H1 (cell line): ENCODE data around the gene SOX6. TPM values are rescaled to one million over a fixed set of nuclear protein-coding genes. Genes with fewer than 3 reads are reported as not detected.

ENCODE experiments used
- CTCF ChIA-PET: fragments of 300-600 bp; sonication (Branson Sonifier 250); formaldehyde crosslinking; loops from one replicate; lab custom pipeline; 2021; ENCODE audit not compliant: partially characterized antibody; lab: Charles Lee
- POLR2A ChIA-PET: fragments of 300-600 bp; sonication (Branson Sonifier 250); formaldehyde crosslinking; loops from one replicate; lab custom pipeline; 2021; ENCODE audit warnings: inconsistent platforms; ENCODE audit not compliant: partially characterized antibody; lab: Charles Lee
- DNase-seq, 2 experiments: peaks; one replicate each; pipeline versions ENCODE4 v3.0.0 to v3.0.0-alpha.2; 2010 to 2022; ENCODE audit warnings: low spot score in 2 of 2, low read depth in 1 of 2, mixed read lengths in 1 of 2
- FAIRE-seq: peaks from 2 replicates; lab custom pipeline; 2011; peaks lifted over from hg19 to GRCh38; lab: Jason Lieb, UNC
- H2AFZ ChIP-seq: 2 replicates; pipeline ENCODE4 v1.8.1; 2012; ENCODE audit warnings: low read length, inconsistent platforms
- H2AK5ac ChIP-seq: 2 replicates; pipeline ENCODE4 v1.6.1; 2013; ENCODE audit warnings: low read depth, low read length
- H2BK120ac ChIP-seq: replicated peaks from 2 replicates; pipeline ENCODE3; 2013; ENCODE audit warnings: low read depth, low read length, inconsistent platforms
- H2BK12ac ChIP-seq: 2 replicates; pipeline ENCODE4 v1.6.1; 2013; ENCODE audit warnings: low read depth, low read length
- H2BK15ac ChIP-seq: 2 replicates; pipeline ENCODE4 v1.6.1; 2013; ENCODE audit warnings: low read length
- H2BK20ac ChIP-seq: 2 replicates; pipeline ENCODE4 v1.6.1; 2013; ENCODE audit warnings: low read length
- H2BK5ac ChIP-seq: 2 replicates; pipeline ENCODE4 v1.6.1; 2013; ENCODE audit warnings: low read depth, low read length
- H3K14ac ChIP-seq: 2 replicates; pipeline ENCODE4 v1.6.1; 2013; ENCODE audit warnings: inconsistent platforms; ENCODE audit not compliant: insufficient read length
- H3K18ac ChIP-seq: 2 replicates; pipeline ENCODE4 v1.6.1; 2013; ENCODE audit warnings: low read length; ENCODE audit errors: extremely low read depth
- H3K23ac ChIP-seq: 2 replicates; pipeline ENCODE4 v1.6.1; 2013; ENCODE audit warnings: inconsistent platforms; ENCODE audit not compliant: insufficient read length
- H3K23me2 ChIP-seq: 2 replicates; pipeline ENCODE4 v1.6.1; 2013; ENCODE audit warnings: low read depth, low read length
- H3K27ac ChIP-seq: 2 replicates; pipeline ENCODE4 v1.6.1; 2011; ENCODE audit warnings: low read depth, low read length, inconsistent platforms
- H3K27me3 ChIP-seq, 4 experiments: replicated peaks in 1 of 4; 1 replicate in 1 of 4; 2 replicates in 3 of 4; pipeline versions ENCODE4 v1.6.1 to v1.8.1; 2011 to 2013; ENCODE audit warnings: low read length in 3 of 4, mild to moderate bottlenecking in 3 of 4, inconsistent platforms in 2 of 4, mixed read lengths in 2 of 4, moderate library complexity in 1 of 4; ENCODE audit not compliant: control insufficient read depth in 3 of 4, insufficient read depth in 3 of 4; ENCODE audit errors: extremely low read depth in 1 of 4
- H3K36me3 ChIP-seq, 4 experiments: 2 replicates each; pipeline versions ENCODE4 v1.6.1 to v1.8.1; 2011 to 2013; ENCODE audit warnings: mild to moderate bottlenecking in 4 of 4, low read length in 3 of 4, moderate library complexity in 2 of 4, control low read depth in 1 of 4, inconsistent platforms in 1 of 4; ENCODE audit not compliant: insufficient read depth in 4 of 4, control insufficient read depth in 2 of 4
- H3K4ac ChIP-seq: replicated peaks from 2 replicates; pipeline ENCODE3; 2013; ENCODE audit warnings: low read length, low read depth, mixed read lengths, inconsistent platforms; ENCODE audit not compliant: insufficient read length
- H3K4me1 ChIP-seq, 4 experiments: replicated peaks in 1 of 4; 1 replicate in 1 of 4; 2 replicates in 3 of 4; pipeline versions ENCODE4 v1.6.1 to v1.8.1; 2011 to 2013; ENCODE audit warnings: low read length in 3 of 4, inconsistent platforms in 2 of 4, mixed read lengths in 1 of 4; ENCODE audit not compliant: insufficient read depth in 4 of 4, control insufficient read depth in 3 of 4
- H3K4me2 ChIP-seq, 2 experiments: 2 replicates each; pipeline versions ENCODE4 v1.6.1 to v1.8.1; 2011 to 2013; ENCODE audit warnings: low read depth in 2 of 2, low read length in 2 of 2, control low read depth in 1 of 2, inconsistent platforms in 1 of 2, mild to moderate bottlenecking in 1 of 2; ENCODE audit not compliant: insufficient read depth in 1 of 2
- H3K4me3 ChIP-seq, 4 experiments: fragments of 200-600, 300-600 bp in 1 of 4; sonication (generic), shearing (Covaris generic), sonication (Bioruptor Twin) in 1 of 4; 2 replicates each; pipeline versions ENCODE4 v1.5.1 to v1.8.1; 2011 to 2016; ENCODE audit warnings: low read length in 4 of 4, low read depth in 3 of 4, control low read depth in 2 of 4, inconsistent platforms in 2 of 4, mild to moderate bottlenecking in 2 of 4, mixed read lengths in 1 of 4, moderate library complexity in 1 of 4; ENCODE audit not compliant: insufficient read depth in 2 of 4; ENCODE audit errors: extremely low read depth in 1 of 4
- H3K56ac ChIP-seq: replicated peaks from 2 replicates; pipeline ENCODE3; 2013; ENCODE audit warnings: low read depth, mild to moderate bottlenecking, mixed read lengths, low read length, inconsistent platforms; ENCODE audit not compliant: insufficient read length
- H3K79me1 ChIP-seq: 2 replicates; pipeline ENCODE4 v1.6.1; 2013; ENCODE audit warnings: low read depth, low read length, control low read depth
- H3K79me2 ChIP-seq, 2 experiments: 2 replicates each; pipeline versions ENCODE4 v1.6.1 to v1.8.1; 2012 to 2013; ENCODE audit warnings: low read length in 2 of 2, mild to moderate bottlenecking in 2 of 2, inconsistent platforms in 1 of 2; ENCODE audit not compliant: insufficient read depth in 2 of 2, control insufficient read depth in 1 of 2
- H3K9ac ChIP-seq, 4 experiments: replicated peaks in 1 of 4; 1 replicate in 1 of 4; 2 replicates in 3 of 4; pipeline versions ENCODE4 v1.6.1 to v1.8.1; 2011 to 2013; ENCODE audit warnings: low read depth in 3 of 4, low read length in 3 of 4, control low read depth in 2 of 4, mild to moderate bottlenecking in 2 of 4, moderate library complexity in 2 of 4, inconsistent platforms in 1 of 4; ENCODE audit errors: extremely low read depth in 1 of 4
- H3K9me3 ChIP-seq, 2 experiments: 2 replicates each; pipeline versions ENCODE4 v1.6.1 to v1.8.1; 2012 to 2013; ENCODE audit warnings: mild to moderate bottlenecking in 2 of 2, moderate library complexity in 2 of 2, control low read depth in 1 of 2, inconsistent platforms in 1 of 2, low read depth in 1 of 2, low read length in 1 of 2, mixed read lengths in 1 of 2; ENCODE audit not compliant: insufficient read depth in 2 of 2
- H4K20me1 ChIP-seq, 2 experiments: replicated peaks in 1 of 2; 2 replicates each; pipeline versions ENCODE3 to v1.8.1; 2011 to 2013; ENCODE audit warnings: inconsistent platforms in 2 of 2, low read length in 2 of 2, mild to moderate bottlenecking in 1 of 2; ENCODE audit not compliant: insufficient read depth in 2 of 2, control insufficient read depth in 1 of 2
- H4K5ac ChIP-seq: 2 replicates; pipeline ENCODE4 v1.6.1; 2013; ENCODE audit warnings: low read length, low read depth, mixed read lengths, inconsistent platforms; ENCODE audit not compliant: insufficient read length
- H4K8ac ChIP-seq: 2 replicates; pipeline ENCODE4 v1.8.0; 2013; ENCODE audit warnings: mild to moderate bottlenecking, moderate library complexity, low read length, inconsistent platforms; ENCODE audit not compliant: insufficient read depth; ENCODE audit errors: extremely low read depth
- H4K91ac ChIP-seq: replicated peaks from 2 replicates; pipeline ENCODE3; 2013; ENCODE audit warnings: low read length, mixed read lengths, inconsistent platforms; ENCODE audit not compliant: insufficient read length
- HDAC6 ChIP-seq: IDR thresholded peaks from one replicate; pipeline ENCODE4 v1.7.1; 2012; ENCODE audit warnings: low read depth, mild to moderate bottlenecking, inconsistent platforms, low read length, moderate library complexity
- RFX5 ChIP-seq: IDR thresholded peaks from 2 replicates; pipeline ENCODE4 v1.6.1; 2011; ENCODE audit warnings: low read depth, low read length, improper control_type of control experiment, borderline replicate concordance
- RXRA ChIP-seq: IDR thresholded peaks from 2 replicates; pipeline ENCODE4 v1.6.1; 2011; ENCODE audit warnings: low read depth, mild to moderate bottlenecking, low read length, moderate library complexity; ENCODE audit not compliant: insufficient read depth
- YY1 ChIP-seq: IDR thresholded peaks from 2 replicates; pipeline ENCODE4 v1.6.1; 2011; ENCODE audit warnings: low read depth, mild to moderate bottlenecking, low read length
- polyA plus RNA-seq, 7 experiments: library from polyadenylated mRNA; depleted of rRNA in 3 of 7; stranded (reverse) in 5 of 7; unstranded in 2 of 7; fragments of >200 nt in 5 of 7; fragments of 200-250 nt in 2 of 7; gene quantifications; 1 replicate in 5 of 7; 2 replicates in 1 of 7; 4 replicates in 1 of 7; pipeline versions ENCODE4 v1.2.1 to v1.2.3, GENCODE V29; 2011 to 2013; ENCODE audit warnings: missing spikeins in 2 of 7, mixed read lengths in 2 of 7
- total RNA-seq: library from RNA; stranded (reverse); fragmentation: NEBNext Ultra II Directional; extraction: Animal tissue kit (Norgen Biotek cat#: 25700); gene quantifications from 2 replicates; pipeline ENCODE4 v1.2.1, GENCODE V29; 2021

The SOX6 gene
- total and polyA plus RNA-seq, 2 of the 8 experiments (the other 6 are each of a cell fraction or from before 2014, with no cell fraction given): 0.09 TPM; not detected in 1

- Histone ChIP-seq H2AK5ac (no peak overlapping the region), H2BK15ac (no peak overlapping the region), H3K36me3 (no peaks in the 10 kb centered on the region)
- no peak for TF ChIP-seq RFX5
- no peak for TF ChIP-seq RXRA
- TF ChIP-seq YY1: no peak
- no peak for TF ChIP-seq HDAC6
- TF ChIP-seq, all 59 proteins: peak for 0
- H3K79me2 ChIP-seq: no peaks in the 10 kb centered on the region
- no peaks in the 10 kb centered on the region; a peak in 1 of 7 replicates for H3K27me3 ChIP-seq
- H4K5ac ChIP-seq: no peak overlapping the region
- H4K20me1 ChIP-seq: no peaks in the 10 kb centered on the region
- H3K4me1 ChIP-seq: peaks cover 0 to 9% (median 3%) of the 10 kb centered on the region in 4 experiments; a peak in 3 of 7 replicates
- no peaks in the 10 kb centered on the region for H3K79me1 ChIP-seq
- H3K9me3 ChIP-seq: no peaks in the 10 kb centered on the region
- no peak overlapping the region for H3K9ac ChIP-seq
- ChIA-PET POLR2A (no interaction called here), CTCF (no interaction called here)
- no peak overlapping the region for H3K27ac ChIP-seq
- no peak overlapping the region for H3K14ac ChIP-seq
- no peak overlapping the region for H3K18ac ChIP-seq
- H4K8ac ChIP-seq: no peak overlapping the region
- H2BK12ac ChIP-seq: no peak overlapping the region
- H3K23me2 ChIP-seq: no peaks in the 10 kb centered on the region; the same call in 1 of the 2 replicates
- no peak overlapping the region for H4K91ac ChIP-seq
- no peak overlapping the region for H3K4ac ChIP-seq
- H2BK5ac ChIP-seq: no peak overlapping the region
- no peak overlapping the region for H2BK20ac ChIP-seq
- no peak overlapping the region for H3K23ac ChIP-seq
- no peak overlapping the region for H3K4me2 ChIP-seq
- no peak for DNase-seq
- no peak overlapping the region for H3K4me3 ChIP-seq
- H3K56ac ChIP-seq: no peak overlapping the region
- no peak overlapping the region for H2AFZ ChIP-seq
- no peak overlapping the region for H2BK120ac ChIP-seq
- no peak for FAIRE-seq
Observed at GRCh38 chr11:16173798-16174197, 182.5 kb downstream of the SOX6 start.
